ENCODE results near the gene MYL4.

DNA sequence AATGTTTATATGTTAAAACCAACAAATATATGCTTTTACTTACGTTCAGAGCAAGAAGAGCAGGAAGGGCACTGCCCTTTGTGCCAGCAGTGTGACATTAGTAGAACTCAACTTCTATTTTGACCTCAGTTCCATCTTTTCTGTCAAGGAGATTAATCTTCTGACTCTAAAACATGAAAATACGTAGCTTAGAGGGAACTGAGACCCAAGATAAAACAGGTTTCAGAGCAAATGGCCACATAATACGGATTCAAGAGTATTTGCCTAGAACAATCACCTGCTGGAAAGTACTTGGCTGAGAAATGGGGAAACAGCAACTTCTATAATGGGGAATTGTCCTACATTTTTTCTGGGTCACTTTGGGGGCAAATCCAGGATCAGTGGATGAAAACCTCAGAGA, 22.2 kb downstream of the MYL4 start:
- no peak for TF ChIP-seq GATA3 (IDR thresholded peaks at IDR 0.05; ENCODE audit: low read depth, low read length)
- no peak for TF ChIP-seq GATA2 (IDR thresholded peaks at IDR 0.05; ENCODE audit: low read depth, low read length)
